IMR-90 (cell line): Measurements from ENCODE around the gene DGKD. TPM values are rescaled to one million over a fixed set of nuclear protein-coding genes. Genes with fewer than 3 reads are reported as not detected.

Experiments
- ATAC-seq: fragments of 200-7000 bp; cut with Tn5 transposase; 2 replicates; pipeline ENCODE4 v1.9.1; 2020; ENCODE audit warnings: low read depth, mild to moderate bottlenecking, moderate library complexity
- BruUV-seq: library from RNA; stranded (reverse); fragments of 400-500 nt; replicated peaks from 2 replicates; lab custom pipeline; 2021; lab: Mats Ljungman, UMichigan
- CTCF ChIA-PET: fragments of 300-600 bp; formaldehyde crosslinking; extraction: SDS; loops from one replicate; lab custom pipeline; 2021; ENCODE audit warnings: antibody characterized with exemption; lab: Yijun Ruan, JAX
- POLR2A ChIA-PET: fragments of 300-600 bp; sonication (Branson Sonifier 250); formaldehyde crosslinking; loops from one replicate; lab custom pipeline; 2022; ENCODE audit warnings: antibody characterized with exemption; ENCODE audit not compliant: unreplicated experiment; lab: Charles Lee
- DNase-seq: peaks from one replicate; pipeline ENCODE4 v3.0.0; 2013
- H2AFZ ChIP-seq: replicated peaks from 2 replicates; pipeline ENCODE3; 2013; ENCODE audit warnings: low read length, mild to moderate bottlenecking; ENCODE audit not compliant: poor library complexity
- H2AK5ac ChIP-seq: 2 replicates; pipeline ENCODE4 v1.6.1; 2013; ENCODE audit warnings: low read depth, low read length, inconsistent platforms
- H2AK9ac ChIP-seq: replicated peaks from 2 replicates; pipeline ENCODE3; 2013; ENCODE audit warnings: mild to moderate bottlenecking, low read depth, low read length, moderate library complexity; ENCODE audit not compliant: poor library complexity
- H2BK120ac ChIP-seq: 2 replicates; pipeline ENCODE4 v1.6.1; 2013; ENCODE audit warnings: low read depth, low read length, inconsistent platforms
- H2BK15ac ChIP-seq: 3 replicates; pipeline ENCODE4 v1.6.1; 2013; ENCODE audit warnings: low read depth, low read length, inconsistent platforms
- H2BK20ac ChIP-seq: 2 replicates; pipeline ENCODE4 v1.6.1; 2013; ENCODE audit warnings: low read depth, mild to moderate bottlenecking, inconsistent platforms, low read length, moderate library complexity
- H2BK5ac ChIP-seq: 2 replicates; pipeline ENCODE4 v1.6.1; 2013; ENCODE audit warnings: mild to moderate bottlenecking, low read depth, low read length, inconsistent platforms; ENCODE audit not compliant: poor library complexity, severe bottlenecking
- H3K14ac ChIP-seq: replicated peaks from 2 replicates; pipeline ENCODE4 v1.6.1; 2013; ENCODE audit warnings: low read depth, low read length, inconsistent platforms
- H3K18ac ChIP-seq: 2 replicates; pipeline ENCODE4 v1.6.1; 2013; ENCODE audit warnings: low read depth, low read length, control low read depth
- H3K23ac ChIP-seq: 2 replicates; pipeline ENCODE4 v1.6.1; 2013; ENCODE audit warnings: low read depth, low read length, inconsistent platforms
- H3K27ac ChIP-seq: 2 replicates; pipeline ENCODE4 v1.5.1; 2013; ENCODE audit warnings: mild to moderate bottlenecking, control low read depth, low read length; ENCODE audit not compliant: insufficient read depth
- H3K27me3 ChIP-seq: 2 replicates; pipeline ENCODE4 v1.6.1; 2013; ENCODE audit warnings: low read length; ENCODE audit not compliant: control insufficient read depth, insufficient read depth
- H3K36me3 ChIP-seq: 2 replicates; pipeline ENCODE4 v1.6.1; 2013; ENCODE audit warnings: low read length, mixed read lengths; ENCODE audit not compliant: control insufficient read depth, insufficient read depth
- H3K4ac ChIP-seq: 2 replicates; pipeline ENCODE4 v1.6.1; 2013; ENCODE audit warnings: low read depth, low read length, inconsistent platforms
- H3K4me1 ChIP-seq: 2 replicates; pipeline ENCODE4 v1.6.1; 2013; ENCODE audit warnings: low read length, mixed read lengths; ENCODE audit not compliant: control insufficient read depth, insufficient read depth
- H3K4me2 ChIP-seq: 2 replicates; pipeline ENCODE4 v1.6.1; 2013; ENCODE audit warnings: low read depth, mild to moderate bottlenecking, control low read depth, low read length, moderate library complexity
- H3K4me3 ChIP-seq: 2 replicates; pipeline ENCODE4 v1.5.1; 2013; ENCODE audit warnings: low read depth, mild to moderate bottlenecking, control low read depth, low read length, moderate library complexity; ENCODE audit not compliant: insufficient read depth
- H3K56ac ChIP-seq: 2 replicates; pipeline ENCODE4 v1.6.1; 2013; ENCODE audit warnings: low read length, inconsistent platforms; ENCODE audit not compliant: insufficient read depth; ENCODE audit errors: extremely low read depth
- H3K79me1 ChIP-seq, 2 experiments: 2 replicates each; pipeline ENCODE4 v1.6.1; 2013; ENCODE audit warnings: low read length in 2 of 2, inconsistent platforms in 1 of 2, low read depth in 1 of 2
- H3K9ac ChIP-seq: 2 replicates; pipeline ENCODE4 v1.6.1; 2013; ENCODE audit warnings: low read depth, low read length, control low read depth
- H3K9me1 ChIP-seq: 2 replicates; pipeline ENCODE4 v1.6.1; 2013; ENCODE audit warnings: low read length, inconsistent platforms; ENCODE audit not compliant: insufficient read depth
- H3K9me3 ChIP-seq: 2 replicates; pipeline ENCODE4 v1.6.1; 2013; ENCODE audit warnings: low read length; ENCODE audit not compliant: control insufficient read depth, insufficient read depth
- H4K20me1 ChIP-seq: 2 replicates; pipeline ENCODE4 v1.6.1; 2013; ENCODE audit warnings: low read length, inconsistent platforms; ENCODE audit not compliant: insufficient read depth
- H4K5ac ChIP-seq: 2 replicates; pipeline ENCODE4 v1.6.1; 2013; ENCODE audit warnings: mild to moderate bottlenecking, low read depth, low read length, control low read depth
- H4K8ac ChIP-seq, 2 experiments: 2 replicates each; pipeline ENCODE4 v1.6.1; 2013; ENCODE audit warnings: low read depth in 2 of 2, low read length in 2 of 2, control low read depth in 1 of 2, inconsistent platforms in 1 of 2
- H4K91ac ChIP-seq: 2 replicates; pipeline ENCODE4 v1.6.1; 2013; ENCODE audit warnings: low read depth, low read length, inconsistent platforms; ENCODE audit not compliant: insufficient read depth
- BHLHE40 ChIP-seq: fragments of 150-350 bp; IDR thresholded peaks from 2 replicates; pipeline ENCODE4 v1.6.1; 2016; ENCODE audit warnings: mild to moderate bottlenecking, low read depth, low read length
- CEBPB ChIP-seq: IDR thresholded peaks from 2 replicates; pipeline ENCODE4 v1.6.1; 2012; ENCODE audit warnings: low read depth, low read length, improper control_type of control experiment
- CHD1 ChIP-seq: IDR thresholded peaks from 2 replicates; pipeline ENCODE4 v1.6.1; 2012; ENCODE audit warnings: low read depth, low read length, improper control_type of control experiment
- CTCF ChIP-seq: conservative IDR thresholded peaks from 2 replicates; pipeline ENCODE4 v1.5.1; 2012; ENCODE audit warnings: mild to moderate bottlenecking, low read depth, low read length, improper control_type of control experiment
- MAFK ChIP-seq: IDR thresholded peaks from 2 replicates; pipeline ENCODE4 v1.6.1; 2012; ENCODE audit warnings: low read depth, low read length, improper control_type of control experiment
- NFE2L2 ChIP-seq: fragments of 150-350 bp; IDR thresholded peaks from 2 replicates; pipeline ENCODE4 v1.6.1; 2016; ENCODE audit warnings: low read depth, mild to moderate bottlenecking, low read length
- POLR2A ChIP-seq: IDR thresholded peaks from 2 replicates; pipeline ENCODE4 v1.6.1; 2012; ENCODE audit warnings: mild to moderate bottlenecking, low read depth, low read length
- RAD21 ChIP-seq: IDR thresholded peaks from 2 replicates; pipeline ENCODE4 v1.6.1; 2012; ENCODE audit warnings: low read length, improper control_type of control experiment
- USF2 ChIP-seq: fragments of 150-350 bp; IDR thresholded peaks from 2 replicates; pipeline ENCODE4 v1.6.1; 2017; ENCODE audit warnings: mild to moderate bottlenecking, antibody characterized with exemption, low read length, low read depth
- WGBS, 2 experiments: methylation state at CpG; one replicate each; pipeline versions ENCODE4 v1.1.5 to v1.1.7; 2013; ENCODE audit warnings: missing lambda C conversion rate in 2 of 2; ENCODE audit not compliant: insufficient read length in 1 of 2; ENCODE audit errors: extremely low coverage in 2 of 2; 5-methylcytosine and 5-hydroxymethylcytosine counted together
- dilution Hi-C: fragments of 300-500 bp; cut with HindIII; formaldehyde crosslinking; loops from one replicate; pipeline ENCODE4 v1.14.3; 2018; ENCODE audit warnings: low sequenced_read_pairs; ENCODE audit not compliant: unreplicated experiment
- in situ Hi-C: fragments of 300-500 bp; cut with MboI; formaldehyde crosslinking; loops from 3 replicates; pipeline ENCODE4 v1.14.3; 2019; ENCODE audit warnings: low sequenced_read_pairs, inconsistent platforms, mixed read lengths
- intact Hi-C: fragments of 100-400 bp; cut with micrococcal nuclease; formaldehyde crosslinking; loops from 2 replicates; pipeline ENCODE4 v1.10.0; 2022
- polyA plus RNA-seq, 3 experiments: library from polyadenylated mRNA; depleted of rRNA; stranded (reverse); fragments of >200 nt; gene quantifications; 2 replicates each; pipeline ENCODE4 v1.2.3, GENCODE V29; 2012; ENCODE audit warnings: low replicate concordance in 1 of 3
- total RNA-seq: library from RNA; depleted of rRNA; stranded (reverse); fragments of >200 nt; gene quantifications from 2 replicates; pipeline ENCODE4 v1.2.3, GENCODE V29; 2012
- TF ChIP-seq, protein P1 (sequence below): fragments of 150-350 bp; IDR thresholded peaks from 2 replicates; pipeline ENCODE4 v1.6.1; 2016; ENCODE audit warnings: low read depth, mild to moderate bottlenecking, low read length, moderate library complexity, borderline replicate concordance

The DGKD gene
- total and polyA plus RNA-seq, 2 of the 4 experiments (the other 2 are of a cell fraction) = 6.5 to 10.1 TPM

GRCh38 chr2:233409286-233409991 is 55.1 kb downstream of the DGKD start:
- Histone ChIP-seq H3K4me1 (peaks cover 10% of the 10 kb centered on the region), H3K56ac (no peak overlapping the region), H3K9me1 (peaks cover 4% of the 10 kb centered on the region), H4K20me1 (no peaks in the 10 kb centered on the region), H2BK5ac (no peak overlapping the region), H3K18ac (no peak overlapping the region), H3K79me1 (peaks cover 0 to 22% of the 10 kb centered on the region in 2 experiments; a peak in 3 of 4 replicates), H3K23ac (no peak overlapping the region), H2AK5ac (no peak overlapping the region), H3K4me2 (no peak overlapping the region), H2AFZ (no peak overlapping the region), H3K9ac (no peak overlapping the region), H2BK20ac (no peak overlapping the region), H3K27ac (no peak overlapping the region), H2BK120ac (no peak overlapping the region), H4K8ac (no peak overlapping the region), H3K4ac (no peak overlapping the region), H3K14ac (no peak overlapping the region), H2AK9ac (no peak overlapping the region), H4K91ac (no peak overlapping the region), H4K5ac (no peak overlapping the region), H3K27me3 (no peaks in the 10 kb centered on the region), H2BK15ac (no peak overlapping the region), H3K36me3 (0 out of 2 replicates have a peak, but pooled peaks cover 2% of the 10 kb centered on the region), H3K9me3 (peaks cover 2% of the 10 kb centered on the region; the same call in 1 of the 2 replicates), H3K4me3 (no peak overlapping the region)
- WGBS, 2 experiments = no CpG with 5 or more reads among the region's 6 CpGs
- ChIA-PET POLR2A (no interaction called here), CTCF (no interaction called here)
- dilution Hi-C loops (no loop called here), intact Hi-C loops (no loop called here), in situ Hi-C loops (no loop called here)
- TF ChIP-seq USF2 (no peak), BHLHE40 (no peak), NFE2L2 (no peak), MAFK (no peak), POLR2A (no peak), CTCF (no peak), CEBPB (no peak), CHD1 (no peak), RAD21 (no peak)
- TF ChIP-seq, protein P1, sequence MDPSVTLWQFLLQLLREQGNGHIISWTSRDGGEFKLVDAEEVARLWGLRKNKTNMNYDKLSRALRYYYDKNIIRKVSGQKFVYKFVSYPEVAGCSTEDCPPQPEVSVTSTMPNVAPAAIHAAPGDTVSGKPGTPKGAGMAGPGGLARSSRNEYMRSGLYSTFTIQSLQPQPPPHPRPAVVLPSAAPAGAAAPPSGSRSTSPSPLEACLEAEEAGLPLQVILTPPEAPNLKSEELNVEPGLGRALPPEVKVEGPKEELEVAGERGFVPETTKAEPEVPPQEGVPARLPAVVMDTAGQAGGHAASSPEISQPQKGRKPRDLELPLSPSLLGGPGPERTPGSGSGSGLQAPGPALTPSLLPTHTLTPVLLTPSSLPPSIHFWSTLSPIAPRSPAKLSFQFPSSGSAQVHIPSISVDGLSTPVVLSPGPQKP = no peak
- no TSS peak for BruUV-seq
- ATAC-seq (no peak), DNase-seq (no peak)
